HepG2 (cell line): Measurements from ENCODE around the gene SNHG17. TPM values are rescaled to one million over a fixed set of nuclear protein-coding genes. Genes with fewer than 3 reads are reported as not detected.

Source experiments
- ATAC-seq: fragments of 200-7000 bp; cut with Tn5 transposase; 3 replicates; pipeline ENCODE4 v1.9.1; 2020; ENCODE audit warnings: mild to moderate bottlenecking, moderate library complexity
- BruUV-seq: library from RNA; stranded (reverse); fragments of 400-500 nt; replicated peaks from 2 replicates; lab custom pipeline; 2021; lab: Mats Ljungman, UMichigan
- CTCF ChIA-PET: fragments of 300-600 bp; formaldehyde crosslinking; extraction: SDS; loops from one replicate; lab custom pipeline; 2021; ENCODE audit warnings: low total read pairs, inconsistent platforms, low intra/inter-chr PET ratio; lab: Yijun Ruan, JAX
- POLR2A ChIA-PET: fragments of 350-600 bp; sonication (Branson Sonifier 250); formaldehyde crosslinking; loops from one replicate; lab custom pipeline; 2020; ENCODE audit warnings: antibody characterized with exemption, inconsistent platforms; lab: Yijun Ruan, JAX
- DNase-seq: peaks from one replicate; pipeline ENCODE4 v3.0.0-alpha.2; 2015; ENCODE audit warnings: low spot score
- FAIRE-seq: peaks from 3 replicates; lab custom pipeline; 2011; peaks lifted over from hg19 to GRCh38; lab: Jason Lieb, UNC
- H2AFZ ChIP-seq: one replicate; pipeline ENCODE4 v1.6.1; 2011; ENCODE audit warnings: low read length, inconsistent platforms
- H3K27ac ChIP-seq: fragments of 300-600 bp; 3 replicates; pipeline ENCODE4 v1.8.0; 2011; ENCODE audit warnings: mixed run types, mild to moderate bottlenecking, mixed read lengths, low read length, inconsistent platforms; ENCODE audit not compliant: insufficient read depth; ENCODE audit errors: extremely low read length
- H3K27me3 ChIP-seq, 2 experiments: fragments of 200-600 bp in 1 of 2; 2 replicates in 1 of 2; 3 replicates in 1 of 2; pipeline versions ENCODE4 v1.6.0 to v1.8.0; 2011; ENCODE audit warnings: low read length in 2 of 2, mild to moderate bottlenecking in 2 of 2, moderate library complexity in 2 of 2, inconsistent platforms in 1 of 2; ENCODE audit not compliant: insufficient read depth in 2 of 2, control insufficient read depth in 1 of 2
- H3K36me3 ChIP-seq, 2 experiments: fragments of 200-600 bp in 1 of 2; replicated peaks in 1 of 2; 2 replicates in 1 of 2; 3 replicates in 1 of 2; pipeline versions ENCODE4 v1.5.1 to v1.8.0; 2011; ENCODE audit warnings: low read length in 2 of 2, inconsistent platforms in 1 of 2; ENCODE audit not compliant: insufficient read depth in 2 of 2, control insufficient read depth in 1 of 2
- H3K4me1 ChIP-seq: 2 replicates; pipeline ENCODE4 v1.5.1; 2012; ENCODE audit warnings: low read length, inconsistent platforms; ENCODE audit not compliant: insufficient read depth
- H3K4me2 ChIP-seq: 2 replicates; pipeline ENCODE4 v1.6.0; 2011; ENCODE audit warnings: low read depth, low read length, inconsistent platforms
- H3K4me3 ChIP-seq, 3 experiments: fragments of 200-600 bp in 1 of 3; sonication (generic), shearing (Covaris generic) in 1 of 3; replicated peaks in 1 of 3; 2 replicates each; pipeline ENCODE4 v1.5.1; 2011 to 2016; ENCODE audit warnings: low read length in 3 of 3, inconsistent platforms in 2 of 3, low read depth in 2 of 3, mild to moderate bottlenecking in 2 of 3, control low read depth in 1 of 3, mixed read lengths in 1 of 3; ENCODE audit not compliant: insufficient read depth in 1 of 3
- H3K79me2 ChIP-seq: one replicate; pipeline ENCODE4 v1.6.1; 2011; ENCODE audit warnings: low read length, inconsistent platforms; ENCODE audit not compliant: insufficient read depth
- H3K9ac ChIP-seq: 2 replicates; pipeline ENCODE4 v1.6.0; 2011; ENCODE audit warnings: mild to moderate bottlenecking, low read depth, low read length, inconsistent platforms; ENCODE audit not compliant: insufficient read depth
- H3K9me3 ChIP-seq: 2 replicates; pipeline ENCODE4 v1.5.1; 2012; ENCODE audit warnings: mild to moderate bottlenecking, low read length
- H4K20me1 ChIP-seq: 2 replicates; pipeline ENCODE4 v1.6.0; 2011; ENCODE audit warnings: inconsistent platforms, mild to moderate bottlenecking, low read length, moderate library complexity; ENCODE audit not compliant: insufficient read depth
- ATF7 ChIP-seq, 2 experiments: fragments of 450-650 bp in 1 of 2; sonication (generic) in 1 of 2; formaldehyde crosslinking in 1 of 2; IDR thresholded peaks; 2 replicates each; pipeline versions ENCODE4 v1.4.0 to v1.6.1; 2016 to 2020; ENCODE audit warnings: antibody characterized with exemption in 1 of 2, mild to moderate bottlenecking in 1 of 2, missing genetic modification reagents in 1 of 2
- CREB1 ChIP-seq, 2 experiments: fragments of 450-650 bp in 1 of 2; IDR thresholded peaks; 2 replicates each; pipeline ENCODE4 v1.6.1; 2016 to 2017; ENCODE audit warnings: control low read depth in 1 of 2, mild to moderate bottlenecking in 1 of 2, missing compliant biosample characterization in 1 of 2, missing genetic modification characterization in 1 of 2
- MAFG ChIP-seq: sonication (generic); formaldehyde crosslinking; IDR thresholded peaks from 2 replicates; pipeline ENCODE4 v1.5.1; 2020; ENCODE audit warnings: mild to moderate bottlenecking, missing genetic modification reagents
- MAZ ChIP-seq, 2 experiments: sonication (generic) in 1 of 2; formaldehyde crosslinking in 1 of 2; IDR thresholded peaks; 2 replicates each; pipeline versions ENCODE4 v1.5.0 to v1.6.1; 2012 to 2020; ENCODE audit warnings: low read depth in 2 of 2, mild to moderate bottlenecking in 2 of 2, borderline replicate concordance in 1 of 2, improper control_type of control experiment in 1 of 2, low read length in 1 of 2, missing genetic modification reagents in 1 of 2, moderate library complexity in 1 of 2
- MTF2 ChIP-seq: sonication (generic); formaldehyde crosslinking; IDR thresholded peaks from 2 replicates; pipeline ENCODE4 v1.5.0; 2020; ENCODE audit warnings: missing genetic modification reagents, borderline replicate concordance
- MYNN ChIP-seq: sonication (generic); formaldehyde crosslinking; IDR thresholded peaks from 2 replicates; pipeline ENCODE4 v1.4.0; 2020; ENCODE audit warnings: mild to moderate bottlenecking, low read depth, missing genetic modification reagents
- SAP130 ChIP-seq: IDR thresholded peaks from 2 replicates; pipeline ENCODE4 v1.6.1; 2016; ENCODE audit warnings: low read depth
- SMAD1 ChIP-seq: sonication (generic); formaldehyde crosslinking; IDR thresholded peaks from 2 replicates; pipeline ENCODE4 v1.4.0; 2020; ENCODE audit warnings: missing genetic modification reagents, low read depth, mild to moderate bottlenecking, borderline replicate concordance
- SP1 ChIP-seq, 2 experiments: fragments of 450-650 bp in 1 of 2; sonication (generic) in 1 of 2; formaldehyde crosslinking in 1 of 2; IDR thresholded peaks; 2 replicates each; pipeline versions ENCODE4 v1.4.0 to v1.6.1; 2016 to 2020; ENCODE audit warnings: missing genetic modification reagents in 1 of 2
- ZNF180 ChIP-seq: sonication (generic); formaldehyde crosslinking; IDR thresholded peaks from 2 replicates; pipeline ENCODE4 v1.4.0; 2020; ENCODE audit warnings: low read depth, missing genetic modification reagents, borderline replicate concordance
- ZNF256 ChIP-seq: sonication (generic); formaldehyde crosslinking; conservative IDR thresholded peaks from 2 replicates; pipeline ENCODE4 v1.4.0; 2020; ENCODE audit warnings: missing genetic modification reagents
- ZNF550 ChIP-seq: sonication (generic); formaldehyde crosslinking; IDR thresholded peaks from 2 replicates; pipeline ENCODE4 v1.4.0; 2020; ENCODE audit warnings: mild to moderate bottlenecking, missing genetic modification reagents, borderline replicate concordance
- ZNF614 ChIP-seq: IDR thresholded peaks from 2 replicates; pipeline ENCODE4 v1.6.1; 2018; ENCODE audit warnings: missing biosample characterization, missing genetic modification reagents, inconsistent platforms, borderline replicate concordance
- ZNF777 ChIP-seq: sonication (generic); formaldehyde crosslinking; IDR thresholded peaks from 2 replicates; pipeline ENCODE4 v1.4.0; 2020; ENCODE audit warnings: missing genetic modification reagents
- WGBS: methylation state at CpG from one replicate; pipeline ENCODE4 v1.1.6; 2017; ENCODE audit warnings: low lambda C conversion rate; 5-methylcytosine and 5-hydroxymethylcytosine counted together
- in situ Hi-C: cut with HindIII; loops from 2 replicates; pipeline ENCODE4 v1.10.0; 2017; ENCODE audit warnings: low pct_unique_long_range_greater_than_20kb; ENCODE audit not compliant: extremely low pct_ligation_motif_present
- intact Hi-C: fragments of 100-400 bp; cut with micrococcal nuclease; formaldehyde crosslinking; loops from one replicate; pipeline ENCODE4 v1.10.0; 2022; ENCODE audit not compliant: unreplicated experiment
- polyA plus RNA-seq, 8 experiments: library from polyadenylated mRNA; depleted of rRNA in 3 of 8; stranded (reverse) in 7 of 8; unstranded in 1 of 8; fragments of >200 nt; fragmentation: Illumina TruSeq in 4 of 8; extraction: Trizol in 4 of 8; gene quantifications; 2 replicates each; pipeline versions ENCODE4 v1.2.1 to v1.2.3, GENCODE V29; 2011 to 2016; ENCODE audit warnings: low read depth in 4 of 8, missing spikeins in 1 of 8, mixed read lengths in 1 of 8; ENCODE audit not compliant: insufficient read depth in 1 of 8
- total RNA-seq, 5 experiments: library from RNA; depleted of rRNA; stranded (reverse); fragments of >200 nt; fragmentation: Illumina TruSeq; extraction: Trizol; gene quantifications; 2 replicates each; pipeline ENCODE4 v1.2.3, GENCODE V29; 2016; ENCODE audit warnings: low read depth in 1 of 5
- TF ChIP-seq, protein P1 (sequence below): conservative IDR thresholded peaks from 2 replicates; pipeline ENCODE4 v1.6.1; 2018; ENCODE audit warnings: missing genetic modification reagents

SNHG17 gene
- total and polyA plus RNA-seq, 2 of the 13 experiments (the other 11 are each of a cell fraction or from before 2014, with no cell fraction given), result 26.2 to 41.2 TPM

DNA sequence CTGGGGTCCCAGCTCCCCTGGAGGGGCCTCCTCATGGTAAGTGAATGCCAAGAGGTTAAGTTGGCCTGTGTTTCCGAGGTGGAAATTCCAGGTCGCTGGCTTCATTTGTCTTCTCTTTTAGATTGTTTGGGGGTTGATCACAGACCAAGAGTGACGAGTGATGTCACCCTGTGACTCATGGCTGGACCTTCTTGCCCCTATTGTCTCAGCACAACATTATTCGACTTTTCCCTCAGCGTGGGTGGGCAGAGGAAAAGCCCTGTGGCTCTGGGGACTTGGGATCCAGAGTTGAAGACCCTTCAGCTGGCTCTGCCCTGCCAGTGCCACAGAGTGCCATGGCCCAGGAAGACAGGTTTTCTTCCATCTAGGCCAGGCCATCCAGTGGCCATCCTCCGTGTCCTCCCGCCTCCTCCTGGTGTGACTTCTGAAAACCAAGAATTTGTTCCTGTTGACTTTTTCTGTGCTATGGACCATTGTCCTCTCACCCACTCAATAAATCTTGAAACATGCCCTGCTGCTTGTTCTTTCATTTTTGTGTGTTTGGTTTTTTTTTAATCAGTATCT lies 15.4 kb upstream of the SNHG17 start:
- ATAC-seq (no peak), DNase-seq (no peak), FAIRE-seq (no peak)
- WGBS, result 91% methylated on average over 7 of the region's 7 CpGs
- H3K4me1 ChIP-seq, result peaks cover 36% of the 10 kb centered on the region
- H3K36me3 ChIP-seq, result peaks cover 16 to 28% of the 10 kb centered on the region in 2 experiments
- POLR2A ChIA-PET, result interaction anchor here (5.1 kb wide), 1 partner anchor 22 kb away, joined by 92 read pairs; the partner anchor contains the start of gene RALGAPB
- intact Hi-C loops, result no loop called here
- H3K9me3 ChIP-seq, result no peaks in the 10 kb centered on the region
- H3K79me2 ChIP-seq, result peaks cover 12% of the 10 kb centered on the region
- H4K20me1 ChIP-seq, result no peaks in the 10 kb centered on the region
- no peak overlapping the region for H3K4me3 ChIP-seq
- H3K4me2 ChIP-seq, result no peak overlapping the region
- in situ Hi-C loops, result no loop called here
- no peaks in the 10 kb centered on the region; a peak in 1 of 5 replicates for H3K27me3 ChIP-seq
- H2AFZ ChIP-seq, result no peak overlapping the region
- TF ChIP-seq MAZ (IDR thresholded peaks at IDR 0.05; ENCODE audit: borderline replicate concordance, low read depth, low read length) (no peak), MAZ (CRISPR knock-in tag; IDR thresholded peaks at IDR 0.05; ENCODE audit: low read depth) (no peak), ATF7 (IDR thresholded peaks at IDR 0.05) (0 out of 2 replicates have a peak, but pooled peaks have one; percentile 10), ATF7 (CRISPR knock-in tag; IDR thresholded peaks at IDR 0.05) (no peak), SMAD1 (CRISPR knock-in tag) (no peak), CREB1 (IDR thresholded peaks at IDR 0.05) (peak; percentile 64; the same call in 1 of the 2 replicates), CREB1 (CRISPR knock-in tag; IDR thresholded peaks at IDR 0.05) (no peak), ZNF614 (CRISPR knock-in tag) (no peak)
- TF ChIP-seq, all 625 proteins: peak for 2
- CTCF ChIA-PET, result interaction anchor here (6.0 kb wide), 1 partner anchor 15 kb away, joined by 314 read pairs; the partner anchor contains the start of gene SNHG17
- no TSS peak for BruUV-seq
- no peak overlapping the region for H3K9ac ChIP-seq
- no peak overlapping the region for H3K27ac ChIP-seq

DNA sequence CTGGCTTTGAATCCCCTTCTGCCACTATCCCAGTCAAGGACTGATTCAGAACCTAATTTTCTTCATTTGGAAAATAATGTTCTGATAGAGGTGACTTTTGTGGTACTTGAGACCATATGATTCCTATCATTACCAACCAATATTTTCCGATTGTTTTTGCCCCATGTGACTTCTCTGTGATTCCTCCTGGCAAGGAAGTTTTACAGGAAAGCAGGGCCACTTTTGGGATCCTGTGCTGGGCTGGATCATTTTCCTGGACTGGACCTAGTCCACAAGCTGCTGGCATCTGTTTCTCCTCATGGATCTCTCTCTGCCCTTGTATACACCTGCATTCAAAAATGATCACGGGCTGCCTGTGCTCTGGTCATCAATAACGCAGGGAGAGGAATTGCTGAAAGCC lies 13.9 kb upstream of the SNHG17 start:
- ChIA-PET POLR2A (interaction anchor here (0.6 to 5.1 kb wide), 8 partner anchors 9 to 51 kb away, joined by 3 to 294 read pairs (median 4); partner anchors contain the start of genes RALGAPB and SNHG17), CTCF (interaction anchor here (6.0 kb wide), 1 partner anchor 14 kb away, joined by 314 read pairs; the partner anchor contains the start of gene SNHG17)
- Histone ChIP-seq H3K9me3 (no peaks in the 10 kb centered on the region), H4K20me1 (no peaks in the 10 kb centered on the region), H3K4me1 (peaks cover 42% of the 10 kb centered on the region), H3K4me2 (peak overlapping the region; percentile 92; the same call in 1 of the 2 replicates), H3K9ac (no peak overlapping the region), H3K4me3 (no peak overlapping the region), H3K27ac (no peak overlapping the region), H3K79me2 (peaks cover 12% of the 10 kb centered on the region), H2AFZ (no peak overlapping the region), H3K36me3 (peaks cover 16 to 28% of the 10 kb centered on the region in 2 experiments), H3K27me3 (no peaks in the 10 kb centered on the region; a peak in 1 of 5 replicates)
- no peak for FAIRE-seq
- 97% methylated on average over 3 of the region's 3 CpGs for WGBS
- in situ Hi-C loops, result loop anchor here (25.0 kb wide), 1 partner anchor 288 kb away; the partner anchor contains the start of gene ACTR5
- BruUV-seq, result no TSS peak
- DNase-seq, result no peak
- ATAC-seq, result no peak
- intact Hi-C loops, result no loop called here
- no peak for TF ChIP-seq ZNF180 (CRISPR knock-in tag)
- TF ChIP-seq MAFG (CRISPR knock-in tag), result no peak
- TF ChIP-seq, protein P1, sequence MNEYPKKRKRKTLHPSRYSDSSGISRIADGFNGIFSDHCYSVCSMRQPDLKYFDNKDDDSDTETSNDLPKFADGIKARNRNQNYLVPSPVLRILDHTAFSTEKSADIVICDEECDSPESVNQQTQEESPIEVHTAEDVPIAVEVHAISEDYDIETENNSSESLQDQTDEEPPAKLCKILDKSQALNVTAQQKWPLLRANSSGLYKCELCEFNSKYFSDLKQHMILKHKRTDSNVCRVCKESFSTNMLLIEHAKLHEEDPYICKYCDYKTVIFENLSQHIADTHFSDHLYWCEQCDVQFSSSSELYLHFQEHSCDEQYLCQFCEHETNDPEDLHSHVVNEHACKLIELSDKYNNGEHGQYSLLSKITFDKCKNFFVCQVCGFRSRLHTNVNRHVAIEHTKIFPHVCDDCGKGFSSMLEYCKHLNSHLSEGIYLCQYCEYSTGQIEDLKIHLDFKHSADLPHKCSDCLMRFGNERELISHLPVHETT, result no peak
- no peak for TF ChIP-seq MYNN (CRISPR knock-in tag)
- no peak for TF ChIP-seq ZNF777 (CRISPR knock-in tag)
- TF ChIP-seq ZNF256, result no peak
- TF ChIP-seq MTF2, result no peak
- no peak for TF ChIP-seq SAP130 (CRISPR knock-in tag)
- no peak for TF ChIP-seq SP1 (IDR thresholded peaks at IDR 0.05)
- no peak for TF ChIP-seq SP1 (CRISPR knock-in tag; IDR thresholded peaks at IDR 0.05)
- TF ChIP-seq ZNF550, result no peak
